GM18519 (cell line): ENCODE measurements around the gene RNF227.
"Not testable (repeated sequence)": the region's sequence is repeated elsewhere in the genome, so short reads cannot be mapped to it uniquely, and the experiment has no call there.

Experiments
- ATAC-seq: cut with Tn5 transposase; IDR thresholded peaks from one replicate; pipeline ENCODE4 v1.9.1; 2021; ENCODE audit warnings: mild to moderate bottlenecking, moderate library complexity; ENCODE audit not compliant: unreplicated experiment, low FRiP score

The RNF227 gene

DNA sequence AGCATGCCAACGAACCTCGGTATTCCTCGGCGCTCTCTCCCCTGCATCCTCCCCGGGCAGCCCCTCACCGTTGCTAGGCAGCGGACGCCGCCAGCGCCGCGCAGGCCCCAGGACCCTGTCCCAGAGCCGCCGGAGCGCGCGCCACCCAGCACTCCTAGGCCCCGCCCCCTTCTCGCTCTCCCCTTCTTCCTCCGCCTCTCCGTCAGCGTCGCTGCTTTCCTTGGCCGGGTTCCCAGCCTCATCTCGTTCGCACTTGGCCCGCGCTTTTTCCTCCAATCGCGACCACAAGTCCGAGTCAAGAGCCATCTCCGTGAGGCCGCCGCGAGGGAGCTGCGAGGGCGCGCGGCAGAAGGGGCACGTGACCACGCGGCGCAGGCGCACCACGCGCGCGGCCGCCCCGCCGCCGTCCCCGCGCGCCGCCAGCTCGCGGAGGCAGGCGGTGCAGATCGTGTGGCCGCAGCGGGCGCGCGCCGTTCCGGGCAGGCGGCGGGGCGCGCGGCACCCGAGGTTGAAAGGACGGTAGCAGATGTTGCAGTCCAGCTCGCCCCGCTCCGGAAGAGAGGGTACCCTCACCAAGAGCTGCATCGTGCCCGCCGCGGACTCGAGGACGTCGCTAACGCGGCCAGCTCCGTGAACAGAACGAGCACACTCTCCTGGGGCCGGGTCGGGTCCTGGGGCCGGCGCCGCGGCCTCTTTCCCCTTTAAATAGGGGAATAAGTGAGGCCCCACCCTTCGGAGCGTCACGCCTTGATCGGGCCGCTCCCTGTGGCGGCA lies at the start of gene RNF227:
Gene RNF227, minus strand, starts transcription at position 679 of the 774 bp plus-strand sequence. Its CDS starts 94 bp downstream, at position 585.
- no peak for ATAC-seq

DNA sequence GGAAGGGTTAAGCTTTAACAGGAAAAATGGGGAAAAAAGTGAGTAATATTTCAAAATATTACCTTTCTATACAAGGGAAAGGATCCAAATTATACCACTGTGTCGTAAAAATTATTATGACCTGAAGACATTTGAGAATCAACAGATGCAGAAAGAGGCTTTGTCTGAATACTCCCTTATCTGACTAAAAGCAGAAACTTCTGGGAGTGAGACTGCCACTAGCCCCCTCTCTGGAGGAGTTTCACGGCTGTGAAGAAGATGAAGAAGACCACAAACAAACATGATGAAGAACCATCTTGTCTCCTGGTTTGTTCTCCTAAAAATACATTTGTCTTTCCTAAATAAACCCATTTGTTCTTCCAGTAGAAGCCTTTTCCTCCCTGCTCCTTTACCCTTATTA lies 45.3 kb upstream of the RNF227 start:
- no peak for ATAC-seq

DNA sequence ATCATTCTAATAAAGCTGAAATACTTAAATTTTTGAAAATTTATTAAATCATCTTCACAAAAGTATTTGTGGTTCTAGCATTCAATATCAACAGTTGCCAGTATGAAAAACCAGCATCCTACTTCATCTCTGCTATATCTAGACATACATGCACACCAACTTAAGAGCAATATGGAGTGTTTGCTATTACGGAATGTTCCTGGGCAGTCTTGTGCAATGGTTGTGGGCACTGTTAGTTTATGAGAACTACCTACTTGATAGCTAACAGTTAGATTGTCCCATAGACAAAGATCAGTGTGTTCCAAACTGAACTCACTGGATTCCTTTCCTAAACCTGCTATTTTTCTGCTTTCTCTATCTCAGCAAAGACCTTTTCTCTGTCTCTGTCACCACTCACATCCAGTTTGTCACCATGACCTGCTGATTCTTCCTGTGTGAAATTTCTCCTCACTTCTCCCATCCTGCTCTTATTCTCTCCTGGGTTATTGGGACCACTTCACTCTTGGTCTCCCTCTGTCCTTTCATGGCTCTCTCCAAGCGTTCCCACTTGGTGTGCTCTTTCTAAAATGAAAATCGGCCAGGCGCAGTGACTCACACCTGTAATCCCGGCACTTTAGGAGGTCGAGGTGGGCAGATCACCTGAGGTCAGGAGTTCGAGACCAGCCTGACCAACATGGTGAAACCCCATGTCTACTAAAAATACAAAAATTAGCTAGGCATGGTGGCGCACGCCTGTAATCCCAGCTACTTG lies 43.6 kb upstream of the RNF227 start:
- ATAC-seq: no peak

DNA sequence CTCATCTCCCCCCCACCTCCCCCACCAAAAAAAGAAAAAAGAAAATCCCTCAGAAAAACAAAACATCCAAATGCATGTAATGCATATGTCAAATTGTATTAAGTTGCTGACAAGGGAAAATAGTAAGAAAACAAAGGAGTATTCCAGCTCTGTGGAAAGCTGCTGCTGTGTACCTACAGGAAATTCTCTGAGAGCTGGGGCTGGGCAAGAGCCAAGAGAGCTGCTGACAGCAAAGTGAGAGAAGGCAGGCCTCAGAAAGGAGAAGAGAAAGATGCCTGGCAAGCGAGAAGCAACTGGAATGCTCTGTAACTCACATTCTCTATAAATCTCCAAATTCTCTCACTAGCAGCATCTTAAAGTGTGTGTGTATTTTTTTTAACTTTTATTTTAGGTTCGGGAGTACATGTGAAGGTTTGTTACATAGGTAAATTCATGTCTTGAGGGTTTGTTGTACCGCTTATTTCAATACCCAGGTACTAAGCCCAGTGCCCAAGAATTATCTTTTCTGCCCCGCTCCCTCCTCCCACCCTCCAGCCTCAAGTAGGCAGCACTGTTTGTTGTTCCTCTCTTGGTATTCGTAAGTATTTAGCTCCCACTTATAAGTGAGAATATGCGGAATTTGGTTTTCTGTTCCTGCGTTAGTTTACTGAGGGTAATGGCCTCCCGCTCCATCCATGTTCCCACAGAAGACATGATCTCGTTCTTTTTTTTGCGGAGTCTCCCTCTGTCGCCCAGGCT lies 40.3 kb upstream of the RNF227 start:
- no peak for ATAC-seq

DNA sequence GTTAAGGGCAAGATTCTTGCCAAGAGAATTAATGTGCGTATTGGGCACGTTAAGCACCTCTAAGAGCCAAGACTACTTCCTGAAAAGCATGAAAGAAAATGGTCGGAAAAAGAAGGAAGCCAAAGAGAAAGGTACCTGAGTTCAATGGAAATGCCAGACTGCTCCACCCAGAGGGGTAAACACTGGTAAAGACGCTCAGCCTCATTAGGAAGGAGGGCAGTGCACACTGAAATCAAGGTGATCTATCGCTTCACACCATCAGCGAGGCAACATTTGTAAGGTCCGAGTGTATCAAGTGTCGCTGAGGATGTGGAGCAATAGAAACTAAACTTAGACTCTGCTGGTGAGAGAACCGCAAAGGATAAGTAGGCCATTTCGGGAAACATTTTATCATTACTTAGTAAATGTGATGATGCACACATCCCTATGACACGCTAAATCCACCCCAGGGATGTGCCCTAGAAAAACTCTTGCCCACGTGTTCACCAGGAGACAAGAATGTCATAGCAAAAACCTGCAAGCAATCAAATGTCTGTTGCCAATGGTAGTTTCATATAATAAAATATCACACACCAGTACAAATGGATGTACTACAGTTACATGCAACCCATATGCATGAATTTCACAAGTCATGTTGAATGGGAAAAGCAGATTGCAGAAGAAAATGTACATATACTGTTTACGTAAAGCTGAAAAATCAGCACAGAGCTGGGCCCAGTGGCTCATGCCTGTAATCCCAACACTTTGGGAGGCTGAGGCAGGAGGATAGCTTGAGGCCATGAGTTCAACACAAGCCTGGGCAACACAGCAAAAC lies 39.5 kb upstream of the RNF227 start:
- no peak for ATAC-seq

DNA sequence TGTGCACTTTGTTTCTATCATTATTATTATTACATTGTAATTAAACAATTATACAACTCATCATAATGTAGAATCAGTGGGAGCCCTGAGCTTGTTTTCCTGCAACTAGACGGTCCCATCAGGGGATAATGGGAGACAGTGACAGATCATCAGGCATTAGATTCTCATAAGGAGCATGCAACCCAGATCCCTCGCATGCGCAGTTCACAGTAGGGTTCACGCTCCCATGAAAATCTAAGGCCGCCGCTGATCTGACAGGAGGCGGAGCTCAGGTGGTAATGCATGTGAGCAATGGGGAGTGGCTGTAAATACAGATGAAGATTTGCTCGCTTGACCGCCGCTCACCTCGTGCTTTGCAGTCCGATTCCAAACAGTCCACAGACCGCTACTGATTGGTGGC lies 37.2 kb upstream of the RNF227 start:
- ATAC-seq: not testable (repeated sequence)

DNA sequence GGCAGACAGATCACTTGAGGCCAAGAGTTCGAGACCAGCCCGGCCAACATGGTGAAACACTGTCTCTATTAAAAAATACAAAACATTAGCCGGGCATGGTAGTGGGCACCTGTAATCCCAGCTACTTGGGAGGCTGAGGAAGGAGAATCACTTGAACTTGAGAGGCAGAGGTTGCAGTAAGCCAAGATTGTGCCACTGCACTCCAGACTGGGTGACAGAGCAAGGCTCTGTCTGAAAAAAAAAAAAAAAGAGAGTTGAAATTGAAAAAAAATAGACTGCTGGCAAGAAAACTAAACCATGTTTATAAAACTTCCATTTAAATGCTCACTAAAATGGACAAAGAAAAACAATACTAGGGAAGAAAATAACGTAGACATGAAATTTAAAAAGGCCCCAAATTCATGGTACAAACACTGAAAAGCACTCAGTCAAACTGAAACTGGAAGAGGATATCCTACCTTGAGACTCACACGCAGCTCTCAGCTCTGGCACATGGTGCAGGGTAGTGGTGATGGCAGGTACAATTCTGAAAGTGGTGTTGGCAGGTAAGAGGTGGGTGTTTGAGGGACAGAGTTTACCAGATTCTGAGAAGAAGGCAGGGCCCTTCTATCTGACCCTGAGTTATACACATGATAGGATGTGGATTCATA lies 35.2 kb upstream of the RNF227 start:
- ATAC-seq: no peak

DNA sequence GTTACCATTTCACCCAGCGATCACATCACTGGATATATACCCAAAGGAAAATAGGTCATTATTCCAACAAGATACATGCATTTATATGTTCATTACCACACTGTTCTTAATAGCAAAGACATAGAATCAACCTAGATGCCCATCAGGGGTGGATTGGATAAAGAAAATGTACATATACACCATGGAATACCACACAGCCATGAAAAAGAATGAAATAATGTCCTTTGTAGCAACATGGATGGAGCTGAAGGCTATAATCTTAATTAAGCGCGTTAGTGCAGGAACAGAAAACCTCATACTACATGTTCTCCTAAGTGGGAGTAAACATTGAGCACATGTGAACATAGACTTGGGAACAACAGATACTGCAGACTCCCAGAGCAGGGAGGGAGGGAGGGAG lies 34.5 kb upstream of the RNF227 start:
- no peak for ATAC-seq

DNA sequence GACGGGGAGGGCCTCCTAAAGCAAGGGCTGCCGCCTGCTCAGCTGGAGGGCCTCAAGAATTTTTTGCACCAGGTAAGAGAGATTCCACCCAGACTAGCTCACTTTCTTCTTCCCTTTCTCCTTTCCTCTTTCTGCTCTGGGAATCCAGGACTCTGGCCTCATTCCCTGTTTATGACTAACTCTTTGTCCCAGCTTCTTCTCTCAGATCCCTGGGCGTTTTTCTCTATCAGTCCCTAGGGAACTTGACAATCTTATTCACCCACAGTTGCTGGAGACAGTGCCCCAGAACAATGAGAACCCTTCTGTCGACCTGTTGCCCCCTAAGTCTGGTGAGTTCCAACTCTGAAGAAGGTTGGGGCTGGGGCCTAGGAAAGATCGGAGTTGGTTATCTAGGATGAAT lies 31.6 kb upstream of the RNF227 start:
- no peak for ATAC-seq

DNA sequence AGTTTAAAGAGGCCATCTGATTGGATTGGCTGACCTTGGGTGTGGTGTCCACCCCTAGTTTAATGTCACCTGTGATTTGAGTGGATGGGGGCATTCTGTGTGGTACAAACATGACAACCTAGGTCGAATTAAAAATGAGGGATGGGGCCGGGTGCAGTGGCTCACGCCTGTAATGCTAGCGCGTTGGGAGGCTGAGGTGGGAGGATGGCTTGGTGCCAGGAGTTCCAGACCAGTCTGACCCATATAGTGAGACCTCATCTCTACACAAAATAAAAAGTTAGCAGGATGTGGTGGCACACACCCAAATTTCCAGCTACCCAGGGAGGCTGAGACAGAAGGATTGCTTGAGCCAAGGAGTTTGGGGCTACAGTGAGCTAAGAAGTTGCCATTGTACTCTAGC lies 30.4 kb upstream of the RNF227 start:
- ATAC-seq: no peak

DNA sequence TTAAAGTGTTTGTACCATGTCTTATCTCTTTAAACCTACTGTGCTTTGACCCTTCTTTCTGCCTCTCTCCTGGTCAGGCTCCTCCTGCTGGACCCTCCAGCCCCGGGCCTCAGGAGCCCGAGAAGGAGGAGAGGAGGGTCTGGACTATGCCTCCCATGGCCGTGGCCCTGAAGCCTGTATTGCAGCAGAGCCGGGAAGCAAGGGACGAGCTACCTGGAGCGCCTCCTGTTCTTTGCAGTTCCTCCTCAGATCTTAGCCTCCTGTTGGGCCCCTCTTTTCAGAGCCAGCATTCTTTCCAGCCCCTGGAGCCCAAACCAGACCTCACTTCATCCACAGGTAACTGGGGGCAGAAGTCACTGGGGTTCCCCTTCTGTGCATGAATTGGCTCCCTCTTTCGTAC lies 29.6 kb upstream of the RNF227 start:
- no peak for ATAC-seq

DNA sequence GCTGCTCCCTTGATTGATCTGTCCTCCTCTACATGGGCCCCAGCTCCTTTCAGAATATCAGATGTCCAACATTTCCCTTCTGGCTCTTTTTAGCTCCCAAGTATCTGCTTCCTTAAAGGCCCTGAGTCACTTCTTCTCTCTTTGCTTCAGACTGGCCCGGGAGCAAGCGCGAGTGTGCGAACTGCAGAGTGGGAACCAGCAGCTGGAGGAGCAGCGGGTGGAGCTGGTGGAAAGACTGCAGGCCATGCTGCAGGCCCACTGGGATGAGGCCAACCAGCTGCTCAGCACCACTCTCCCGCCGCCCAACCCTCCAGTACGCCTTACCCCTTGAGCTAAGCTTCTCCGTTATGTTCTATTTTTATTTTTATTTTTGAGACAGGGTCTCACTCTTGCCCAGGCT lies 28.2 kb upstream of the RNF227 start:
- ATAC-seq: no peak

DNA sequence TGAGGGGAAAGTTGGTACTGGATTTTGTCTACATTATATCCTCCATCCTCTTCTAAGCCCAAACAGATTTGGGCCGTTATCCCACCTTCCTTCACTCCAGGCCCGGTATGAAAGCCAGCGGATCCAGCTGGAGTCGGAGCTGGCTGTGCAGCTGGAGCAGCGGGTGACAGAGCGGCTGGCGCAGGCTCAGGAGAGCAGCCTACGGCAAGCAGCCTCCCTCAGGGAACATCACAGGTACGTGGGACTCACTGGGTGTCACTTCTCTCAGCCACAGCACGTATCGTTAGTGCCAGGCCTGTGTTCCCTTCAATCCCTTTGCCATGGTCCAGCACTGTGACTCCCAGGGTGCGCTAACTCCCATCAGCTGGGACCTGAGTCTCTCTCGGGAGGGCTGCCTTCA lies 27.2 kb upstream of the RNF227 start:
- no peak for ATAC-seq

DNA sequence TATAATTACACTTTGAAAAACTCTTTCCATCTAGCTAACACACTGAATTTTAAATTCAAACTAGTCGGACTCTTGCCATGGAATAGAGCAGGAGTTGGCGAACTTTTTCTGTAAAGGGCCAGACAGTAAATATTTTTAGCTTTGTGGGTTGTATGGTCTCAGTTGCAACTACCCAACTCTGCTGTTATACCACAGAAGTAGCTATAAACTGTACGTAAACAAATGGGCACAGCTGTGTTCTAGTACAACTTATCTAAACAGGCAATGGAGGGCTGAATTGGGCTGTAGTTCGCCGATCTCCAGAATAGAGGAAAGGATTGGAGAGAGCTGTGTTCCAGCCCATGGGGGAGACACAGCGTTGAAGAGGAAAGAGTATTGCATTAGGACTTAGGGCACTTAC lies 24.7 kb upstream of the RNF227 start:
- no peak for ATAC-seq

DNA sequence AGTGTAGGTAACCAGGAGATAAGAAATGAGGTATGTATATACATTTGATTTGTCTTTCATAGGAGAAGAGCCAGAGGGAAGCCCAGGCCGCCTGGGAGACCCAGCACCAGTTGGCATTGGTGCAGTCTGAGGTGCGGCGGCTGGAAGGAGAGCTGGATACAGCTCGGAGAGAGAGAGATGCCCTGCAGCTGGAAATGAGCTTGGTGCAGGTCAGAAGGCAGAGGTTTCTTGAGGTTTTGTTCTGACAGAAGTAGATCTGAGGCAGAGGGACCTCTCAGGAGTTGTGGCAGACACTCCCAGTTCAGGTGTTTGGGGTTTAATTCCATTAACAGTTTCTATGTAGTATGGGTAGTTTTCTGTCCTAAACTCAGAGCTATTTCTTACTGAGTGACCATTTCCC lies 23.9 kb upstream of the RNF227 start:
- ATAC-seq: no peak

DNA sequence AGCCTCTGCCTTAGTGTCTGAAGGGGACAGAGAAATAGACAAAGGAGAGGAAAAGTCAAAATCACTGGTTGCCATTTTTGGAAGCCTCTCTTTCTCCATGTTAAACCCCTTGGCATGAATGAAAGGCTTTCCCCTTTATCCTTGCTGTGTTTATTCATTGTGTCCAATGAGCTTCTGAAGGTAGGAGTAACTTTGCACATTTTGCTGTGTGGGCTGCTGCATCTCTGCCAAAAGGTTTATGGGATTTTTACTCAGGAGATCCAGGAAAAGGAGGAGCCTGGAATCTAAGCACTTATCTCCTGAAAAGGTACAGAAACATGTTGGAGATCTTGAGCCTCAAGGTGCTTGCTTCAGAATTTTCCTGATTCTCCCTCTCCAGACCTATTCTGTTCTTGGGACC lies 19.8 kb upstream of the RNF227 start:
- ATAC-seq: no peak

DNA sequence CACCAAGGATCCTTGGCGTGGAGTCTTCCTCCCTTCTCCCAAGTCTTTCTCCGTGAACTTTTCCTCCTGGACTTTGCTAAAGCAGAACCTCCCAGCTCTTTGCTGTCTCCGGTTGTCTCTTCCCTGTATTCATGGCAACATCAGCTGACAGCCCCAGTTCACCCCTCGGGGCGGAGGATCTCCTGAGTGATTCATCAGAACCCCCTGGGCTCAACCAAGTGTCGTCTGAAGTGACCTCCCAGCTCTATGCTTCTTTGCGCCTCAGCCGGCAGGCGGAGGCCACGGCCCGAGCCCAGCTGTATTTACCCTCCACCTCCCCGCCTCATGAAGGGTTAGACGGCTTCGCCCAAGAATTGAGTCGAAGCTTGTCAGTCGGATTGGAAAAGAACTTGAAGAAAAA lies 16.9 kb upstream of the RNF227 start:
- no peak for ATAC-seq

DNA sequence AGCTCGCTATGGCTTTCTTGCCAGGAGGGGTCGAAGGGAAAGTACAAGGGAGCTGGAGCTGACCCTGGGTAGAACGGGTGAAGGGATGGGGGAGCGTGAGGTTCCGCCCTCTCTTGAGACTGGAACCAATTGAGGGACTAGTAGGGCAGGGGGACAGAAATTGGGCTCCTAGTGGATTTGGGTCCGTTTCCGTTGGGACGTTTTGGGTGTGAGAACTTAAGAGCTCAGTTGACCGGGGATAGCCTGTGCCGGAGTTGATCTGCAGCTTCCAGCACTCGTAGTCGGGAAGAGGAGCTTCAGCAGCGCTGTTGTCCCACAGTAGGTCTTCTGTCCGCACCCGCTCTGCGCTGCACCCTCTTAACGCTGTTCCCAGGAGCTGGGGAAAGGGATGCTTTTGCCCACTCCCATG lies 16.4 kb upstream of the RNF227 start:
- ATAC-seq: no peak

DNA sequence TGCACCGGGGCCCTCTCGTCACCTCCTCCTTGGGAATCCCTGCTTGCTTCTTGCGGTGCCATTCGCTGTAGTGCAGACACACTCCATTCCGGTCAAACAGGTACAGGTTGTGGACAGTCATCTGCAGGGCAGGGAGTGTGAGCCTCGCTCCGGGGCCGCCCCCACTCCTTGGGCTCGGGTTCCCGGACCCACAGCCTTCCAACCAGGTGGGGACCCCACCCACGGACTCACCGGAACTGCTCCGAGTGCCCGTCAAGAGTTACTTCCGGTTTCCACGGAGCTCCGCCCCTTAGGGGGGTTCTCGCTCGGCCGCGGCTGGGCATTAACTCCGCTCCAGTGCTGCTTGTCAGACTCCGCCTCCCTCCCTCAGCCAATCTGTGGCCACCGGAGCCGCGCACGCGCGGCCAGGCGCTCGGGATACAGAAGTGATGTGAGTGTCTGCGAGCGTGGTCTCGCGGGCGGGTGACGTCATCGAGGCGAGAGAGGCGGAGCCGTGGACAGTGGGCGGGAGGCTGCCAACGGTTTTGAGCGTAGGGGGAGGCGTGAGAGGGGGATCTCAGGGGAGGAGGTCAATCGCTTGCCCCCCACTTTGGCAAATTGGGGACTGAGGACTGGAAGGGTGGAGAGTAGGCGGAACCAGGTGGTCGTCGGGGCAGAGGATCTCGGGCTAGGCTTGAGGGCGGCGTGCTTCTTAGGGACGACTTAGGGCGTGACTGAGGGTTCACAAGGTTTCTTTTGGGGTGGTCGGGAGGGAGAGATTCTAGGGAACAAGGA lies 15.8 kb upstream of the RNF227 start, which contains the start of the genes CNTROB and TRAPPC1:
Gene CNTROB, plus strand, starts transcription at position 498 of the 774 bp plus-strand sequence. CDS start 874 bp downstream, outside the sequence.
Gene TRAPPC1, minus strand, starts transcription at position 238 of the 774 bp plus-strand sequence. Its CDS starts 117 bp downstream, at position 121.
- ATAC-seq: peak; percentile 95
